ENCODE measurements around the gene TMEM52B.

DNA sequence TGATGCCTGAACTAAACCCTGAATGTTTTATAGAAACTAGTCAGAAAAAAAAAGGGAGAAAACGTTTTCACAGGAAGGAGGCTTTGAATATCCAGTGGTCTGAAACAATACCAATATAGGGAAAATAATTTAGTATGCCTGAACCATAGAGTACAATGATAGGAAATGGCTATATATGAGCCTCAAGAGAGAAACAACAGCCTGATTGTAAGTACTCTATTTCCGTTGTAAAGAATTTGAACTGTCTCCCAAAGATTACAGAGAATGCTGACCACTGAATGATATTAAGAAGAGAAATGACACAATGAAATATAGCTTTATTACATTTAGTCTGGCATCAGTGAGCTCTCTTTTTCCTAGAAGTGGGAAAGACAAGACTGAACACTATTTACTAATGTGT is 28.3 kb downstream of the TMEM52B start:
- TF ChIP-seq, protein P1, sequence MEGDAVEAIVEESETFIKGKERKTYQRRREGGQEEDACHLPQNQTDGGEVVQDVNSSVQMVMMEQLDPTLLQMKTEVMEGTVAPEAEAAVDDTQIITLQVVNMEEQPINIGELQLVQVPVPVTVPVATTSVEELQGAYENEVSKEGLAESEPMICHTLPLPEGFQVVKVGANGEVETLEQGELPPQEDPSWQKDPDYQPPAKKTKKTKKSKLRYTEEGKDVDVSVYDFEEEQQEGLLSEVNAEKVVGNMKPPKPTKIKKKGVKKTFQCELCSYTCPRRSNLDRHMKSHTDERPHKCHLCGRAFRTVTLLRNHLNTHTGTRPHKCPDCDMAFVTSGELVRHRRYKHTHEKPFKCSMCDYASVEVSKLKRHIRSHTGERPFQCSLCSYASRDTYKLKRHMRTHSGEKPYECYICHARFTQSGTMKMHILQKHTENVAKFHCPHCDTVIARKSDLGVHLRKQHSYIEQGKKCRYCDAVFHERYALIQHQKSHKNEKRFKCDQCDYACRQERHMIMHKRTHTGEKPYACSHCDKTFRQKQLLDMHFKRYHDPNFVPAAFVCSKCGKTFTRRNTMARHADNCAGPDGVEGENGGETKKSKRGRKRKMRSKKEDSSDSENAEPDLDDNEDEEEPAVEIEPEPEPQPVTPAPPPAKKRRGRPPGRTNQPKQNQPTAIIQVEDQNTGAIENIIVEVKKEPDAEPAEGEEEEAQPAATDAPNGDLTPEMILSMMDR (IDR thresholded peaks at IDR 0.05), result no peak
- TF ChIP-seq POLR2AphosphoS5 (IDR thresholded peaks at IDR 0.05) (no peak), POLR2A (IDR thresholded peaks at IDR 0.05) (no peak)

Data from breast epithelium (tissue), 3 donors.